GM19463 (cell line): ENCODE data around the gene ID1.
"Not testable (repeated sequence)": the region's sequence is repeated elsewhere in the genome, so short reads cannot be mapped to it uniquely, and the experiment has no call there.

Experiments used
- ATAC-seq: cut with Tn5 transposase; IDR thresholded peaks from one replicate; pipeline ENCODE4 v1.9.1; 2021; ENCODE audit warnings: mild to moderate bottlenecking, moderate library complexity; ENCODE audit not compliant: unreplicated experiment

The ID1 gene

GRCh38 chr20:31632548-31633338 lies 27.7 kb downstream of the ID1 start:
- no peak for ATAC-seq

DNA sequence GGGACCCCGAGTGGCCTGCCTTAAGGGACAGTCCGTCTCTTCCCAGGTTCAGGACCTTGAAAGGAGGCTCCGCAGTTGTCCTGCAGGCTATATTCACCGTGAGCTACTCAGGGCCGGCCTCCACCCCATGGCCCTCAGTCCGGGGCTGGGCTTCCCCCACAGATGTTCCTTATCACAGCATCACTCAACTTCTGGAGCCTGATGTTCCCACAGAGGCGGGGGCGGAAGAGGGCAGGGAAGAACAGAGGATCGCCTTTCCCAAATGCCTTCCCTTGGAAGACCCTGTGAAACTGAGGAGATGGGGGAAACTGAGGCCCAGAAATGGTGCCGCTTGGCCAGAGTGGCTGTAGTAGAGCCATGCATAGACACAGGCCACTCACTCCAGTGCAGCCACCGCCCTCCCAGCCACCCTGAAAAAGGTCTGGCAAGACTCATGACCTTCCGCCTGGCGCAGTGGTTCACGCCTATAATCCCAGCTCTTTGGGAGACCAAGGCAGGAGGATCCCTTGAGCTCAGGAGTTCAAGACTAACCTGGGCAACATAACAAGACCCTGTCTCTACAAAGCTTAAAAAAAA lies 28.3 kb downstream of the ID1 start:
- no peak for ATAC-seq

DNA sequence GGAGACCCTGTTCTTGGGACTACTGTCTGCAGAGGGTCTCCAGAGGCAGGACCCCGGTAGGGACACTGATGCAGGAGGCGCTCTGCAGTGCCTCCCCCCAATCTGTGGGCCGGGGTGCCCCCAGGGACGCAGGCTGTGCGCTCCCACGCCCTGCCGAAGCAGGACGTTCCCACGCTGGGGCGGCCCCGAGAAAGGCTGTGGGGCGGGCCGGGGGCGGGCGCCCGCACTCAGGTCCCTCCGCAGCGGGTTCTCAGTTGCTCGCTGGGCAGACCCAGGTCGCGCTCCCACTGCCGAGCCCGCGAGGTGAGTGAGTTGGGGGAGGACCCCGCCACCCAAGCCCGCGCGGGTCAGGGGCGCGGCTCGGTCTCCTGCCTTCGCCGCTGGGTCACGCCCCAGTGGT lies 32.6 kb downstream of the ID1 start, which contains the start of gene COX4I2:
Gene COX4I2, plus strand, starts transcription at position 253 of the 400 bp plus-strand sequence. CDS start 1,106 bp downstream, outside the sequence.
- no peak for ATAC-seq

- no peak for ATAC-seq
Measured at GRCh38 chr20:31638317-31638716, 33.2 kb downstream of the ID1 start.

GRCh38 chr20:31638816-31639215 lies 33.7 kb downstream of the ID1 start:
- ATAC-seq, result no peak

- no peak for ATAC-seq
Measured at GRCh38 chr20:31640259-31640658, 35.2 kb downstream of the ID1 start.

DNA sequence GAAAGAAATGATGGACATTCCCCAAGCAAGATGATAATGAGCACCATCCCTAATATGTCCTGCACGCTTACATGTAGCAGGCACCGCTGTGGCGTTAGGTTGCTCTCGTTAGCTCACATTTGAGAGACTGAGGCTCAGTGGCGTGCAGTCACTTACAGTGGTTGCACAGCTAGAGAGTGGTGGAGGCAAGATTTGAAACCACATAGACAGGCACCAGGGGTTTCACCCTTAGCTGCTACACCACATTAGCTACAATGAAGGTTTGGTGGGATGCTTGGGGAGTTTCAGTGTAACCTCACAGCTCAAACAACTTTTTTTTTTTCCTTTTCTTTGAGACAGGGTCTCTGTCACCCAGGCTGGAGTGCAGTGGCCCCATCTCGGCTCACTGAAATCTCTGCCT lies 36.3 kb downstream of the ID1 start:
- ATAC-seq, result no peak

GRCh38 chr20:31642837-31643236 lies 37.7 kb downstream of the ID1 start:
- no peak for ATAC-seq

DNA sequence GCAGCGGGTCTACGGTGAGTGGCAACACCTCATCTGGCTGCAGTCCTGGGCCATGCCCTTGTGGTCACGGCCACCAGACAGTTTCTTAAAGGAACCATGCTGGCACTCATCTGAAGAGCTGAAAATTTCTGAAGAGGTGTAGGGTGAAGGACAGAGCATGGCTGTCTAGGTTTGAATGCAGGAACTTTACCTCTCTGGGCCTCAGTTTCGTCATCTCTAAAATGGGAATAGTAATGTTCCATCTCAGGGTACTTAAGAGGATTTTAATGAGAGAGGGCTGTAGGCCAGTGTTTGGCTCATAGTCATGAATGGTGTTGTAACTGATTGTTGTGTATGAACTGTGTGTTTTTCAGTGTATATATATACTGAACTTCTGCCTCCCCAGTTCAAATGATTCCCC lies 38.4 kb downstream of the ID1 start:
- ATAC-seq, result no peak

GRCh38 chr20:31644701-31645100 lies 39.6 kb downstream of the ID1 start:
- no peak for ATAC-seq

DNA sequence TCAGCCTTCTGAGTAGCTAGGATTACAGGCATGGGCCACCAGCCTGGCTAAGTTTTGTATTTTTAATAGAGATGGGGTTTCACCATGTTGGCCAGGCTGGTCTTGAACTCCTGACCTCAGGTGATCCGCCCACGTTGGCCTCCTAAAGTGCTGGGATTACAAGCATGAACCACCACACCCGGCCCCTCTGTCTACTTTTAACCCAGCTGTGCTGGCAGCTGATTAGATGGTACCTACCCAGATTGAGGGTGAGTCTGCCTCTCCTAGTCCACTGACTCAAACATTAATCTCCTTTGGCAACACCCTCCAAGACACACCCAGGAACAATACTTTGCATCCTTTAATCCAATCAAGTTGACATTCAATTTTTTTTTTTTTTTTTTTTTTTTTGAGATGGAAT lies 43.0 kb downstream of the ID1 start:
- not testable (repeated sequence) for ATAC-seq

- ATAC-seq, result no peak
Measured at GRCh38 chr20:31652917-31653396, 47.9 kb downstream of the ID1 start.

GRCh38 chr20:31653561-31653960 lies 48.5 kb downstream of the ID1 start:
- no peak for ATAC-seq

GRCh38 chr20:31654534-31654933 lies 49.4 kb downstream of the ID1 start:
- no peak for ATAC-seq
